ENCODE results near the gene SDHAF3.
"Not testable (repeated sequence)": the region's sequence is repeated elsewhere in the genome, so short reads cannot be mapped to it uniquely, and the experiment has no call there.

The SDHAF3 gene

DNA sequence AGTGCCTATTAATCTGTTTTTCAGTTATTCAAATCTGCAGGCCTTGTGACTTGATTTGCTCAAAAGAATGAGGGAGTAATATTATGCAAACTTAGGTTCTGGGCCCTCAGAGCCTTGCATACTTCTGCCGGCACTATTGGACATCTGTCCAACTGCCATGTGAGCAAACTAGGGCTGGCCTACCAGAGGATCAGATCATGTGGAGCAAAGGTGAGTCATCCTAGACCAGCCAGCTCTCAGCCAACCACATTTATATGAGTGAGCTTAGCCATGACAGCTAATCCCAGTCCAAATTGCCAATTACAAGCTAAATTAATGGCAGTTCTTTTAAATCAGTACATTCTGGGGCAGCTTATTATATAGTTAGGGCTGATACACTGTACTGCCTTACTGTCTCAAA is 69.6 kb downstream of the SDHAF3 start:
- Histone ChIP-seq H3K79me2 (no peaks in the 10 kb centered on the region), H3K27ac (no peak overlapping the region), H3K36me3 (ENCODE audit: control insufficient read depth, insufficient read depth, low read length) (no peaks in the 10 kb centered on the region), H3K9ac (no peak overlapping the region), H3K4me2 (ENCODE audit: low read length) (no peak overlapping the region), H3K4me1 (no peaks in the 10 kb centered on the region), H3K4me3 (ENCODE audit: low read depth, low read length) (no peak overlapping the region), H3K9me3 (ENCODE audit: control insufficient read depth, low read length) (no peaks in the 10 kb centered on the region), H3K27me3 (ENCODE audit: control insufficient read depth, insufficient read depth, low read length) (no peaks in the 10 kb centered on the region), H2AFZ (no peak overlapping the region)
- TF ChIP-seq, protein P1, sequence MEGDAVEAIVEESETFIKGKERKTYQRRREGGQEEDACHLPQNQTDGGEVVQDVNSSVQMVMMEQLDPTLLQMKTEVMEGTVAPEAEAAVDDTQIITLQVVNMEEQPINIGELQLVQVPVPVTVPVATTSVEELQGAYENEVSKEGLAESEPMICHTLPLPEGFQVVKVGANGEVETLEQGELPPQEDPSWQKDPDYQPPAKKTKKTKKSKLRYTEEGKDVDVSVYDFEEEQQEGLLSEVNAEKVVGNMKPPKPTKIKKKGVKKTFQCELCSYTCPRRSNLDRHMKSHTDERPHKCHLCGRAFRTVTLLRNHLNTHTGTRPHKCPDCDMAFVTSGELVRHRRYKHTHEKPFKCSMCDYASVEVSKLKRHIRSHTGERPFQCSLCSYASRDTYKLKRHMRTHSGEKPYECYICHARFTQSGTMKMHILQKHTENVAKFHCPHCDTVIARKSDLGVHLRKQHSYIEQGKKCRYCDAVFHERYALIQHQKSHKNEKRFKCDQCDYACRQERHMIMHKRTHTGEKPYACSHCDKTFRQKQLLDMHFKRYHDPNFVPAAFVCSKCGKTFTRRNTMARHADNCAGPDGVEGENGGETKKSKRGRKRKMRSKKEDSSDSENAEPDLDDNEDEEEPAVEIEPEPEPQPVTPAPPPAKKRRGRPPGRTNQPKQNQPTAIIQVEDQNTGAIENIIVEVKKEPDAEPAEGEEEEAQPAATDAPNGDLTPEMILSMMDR (IDR thresholded peaks at IDR 0.05), result no peak

DNA sequence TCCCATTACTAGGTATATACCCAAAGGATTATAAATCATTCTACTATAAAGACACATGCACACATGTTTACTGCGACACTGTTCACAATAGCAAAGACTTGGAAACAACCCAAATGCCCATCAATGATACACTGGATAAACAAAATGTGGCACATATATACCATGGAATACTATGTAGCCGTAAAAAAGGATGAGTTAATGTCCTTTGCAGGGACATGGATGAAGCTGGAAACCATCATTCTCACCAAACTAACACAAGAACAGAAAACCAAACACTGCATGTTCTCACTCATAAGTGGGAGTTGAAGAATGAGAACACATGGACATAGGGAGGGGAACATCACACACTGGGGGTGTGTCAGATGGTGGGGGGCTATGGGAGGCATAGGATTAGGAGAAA is 78.7 kb downstream of the SDHAF3 start:
- H3K27ac ChIP-seq; H3K4me1 ChIP-seq; H3K36me3 ChIP-seq (ENCODE audit: control insufficient read depth, insufficient read depth, low read length); H3K9me3 ChIP-seq (ENCODE audit: control insufficient read depth, low read length); H2AFZ ChIP-seq; H3K9ac ChIP-seq; H3K4me2 ChIP-seq (ENCODE audit: low read length); H3K79me2 ChIP-seq; H3K4me3 ChIP-seq (ENCODE audit: low read depth, low read length); H3K27me3 ChIP-seq (ENCODE audit: control insufficient read depth, insufficient read depth, low read length): not testable (repeated sequence)

DNA sequence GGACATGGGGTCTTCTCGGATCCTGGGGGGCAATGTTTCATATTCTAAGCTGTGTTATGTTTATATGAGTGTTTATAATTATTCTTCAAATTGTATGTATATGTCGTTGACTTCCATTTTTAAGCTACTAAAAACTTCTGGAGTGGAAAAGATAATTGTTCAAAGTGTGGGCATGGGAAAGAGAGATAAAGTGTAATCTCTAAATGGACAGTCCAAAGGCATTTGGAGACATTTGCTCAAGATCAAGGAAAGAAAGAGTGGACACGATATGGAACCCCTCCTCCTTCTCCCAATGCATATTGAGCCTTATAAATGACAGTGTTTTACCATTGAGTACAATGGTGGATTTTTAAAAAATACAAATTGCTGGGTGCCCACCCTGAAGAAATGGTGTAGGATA is 81.1 kb downstream of the SDHAF3 start:
- H3K4me1 ChIP-seq, result no peaks in the 10 kb centered on the region
- H2AFZ ChIP-seq, result no peak overlapping the region
- no peaks in the 10 kb centered on the region for H3K36me3 ChIP-seq (ENCODE audit: control insufficient read depth, insufficient read depth, low read length)
- H3K4me3 ChIP-seq (ENCODE audit: low read depth, low read length), result no peak overlapping the region
- TF ChIP-seq, protein P1 (IDR thresholded peaks at IDR 0.05), result no peak
- H3K9ac ChIP-seq, result no peak overlapping the region
- no peak overlapping the region for H3K4me2 ChIP-seq (ENCODE audit: low read length)
- H3K9me3 ChIP-seq (ENCODE audit: control insufficient read depth, low read length), result no peaks in the 10 kb centered on the region
- H3K79me2 ChIP-seq, result no peaks in the 10 kb centered on the region
- no peak overlapping the region for H3K27ac ChIP-seq
- no peaks in the 10 kb centered on the region for H3K27me3 ChIP-seq (ENCODE audit: control insufficient read depth, insufficient read depth, low read length)

DNA sequence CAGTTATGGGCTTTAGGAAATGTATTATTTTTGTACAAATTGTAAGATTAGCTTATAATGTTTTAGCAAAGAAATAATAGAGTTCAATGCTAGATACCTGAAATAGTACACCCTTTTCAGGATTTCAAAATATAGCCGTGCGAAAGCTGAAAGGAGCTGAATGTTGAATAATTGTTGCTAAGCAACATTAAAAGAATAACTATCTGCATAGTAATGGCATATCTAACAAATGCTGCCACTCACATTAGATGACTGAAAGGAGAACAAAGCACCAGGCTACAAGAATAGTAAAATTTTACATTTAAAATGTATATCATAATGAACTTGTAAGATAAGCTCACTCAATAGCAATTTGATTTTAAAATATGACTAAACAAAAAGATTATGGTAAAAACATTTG is 82.5 kb downstream of the SDHAF3 start:
- Histone ChIP-seq H3K27ac (no peak overlapping the region), H3K36me3 (ENCODE audit: control insufficient read depth, insufficient read depth, low read length) (no peaks in the 10 kb centered on the region), H3K4me2 (ENCODE audit: low read length) (no peak overlapping the region), H3K4me3 (ENCODE audit: low read depth, low read length) (no peak overlapping the region), H3K9me3 (ENCODE audit: control insufficient read depth, low read length) (no peaks in the 10 kb centered on the region), H3K4me1 (no peaks in the 10 kb centered on the region), H3K27me3 (ENCODE audit: control insufficient read depth, insufficient read depth, low read length) (no peaks in the 10 kb centered on the region), H3K9ac (no peak overlapping the region), H3K79me2 (no peaks in the 10 kb centered on the region), H2AFZ (no peak overlapping the region)
- TF ChIP-seq, protein P1 (IDR thresholded peaks at IDR 0.05), result no peak

DNA sequence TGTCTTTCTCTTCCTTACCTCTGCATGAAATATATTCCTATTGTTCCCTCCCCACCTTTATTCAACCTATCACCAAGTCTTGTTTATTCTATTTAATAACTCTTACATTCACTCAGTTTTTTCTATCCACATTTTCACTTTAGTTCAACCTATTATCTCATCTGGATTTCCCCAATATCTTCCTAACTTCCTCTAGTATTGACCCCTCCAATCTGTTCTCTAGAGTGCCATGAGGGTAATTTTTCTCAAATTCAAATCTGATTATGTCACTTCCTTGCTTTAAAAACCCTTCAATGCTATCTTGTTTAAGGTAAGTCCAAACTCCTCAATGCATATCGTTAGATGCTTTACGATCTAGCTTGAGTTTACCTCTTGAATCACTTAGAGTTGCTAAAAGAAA is 86.5 kb downstream of the SDHAF3 start:
- Histone ChIP-seq H3K9ac (no peak overlapping the region), H3K79me2 (no peaks in the 10 kb centered on the region), H3K36me3 (ENCODE audit: control insufficient read depth, insufficient read depth, low read length) (no peaks in the 10 kb centered on the region), H2AFZ (no peak overlapping the region), H3K4me1 (no peaks in the 10 kb centered on the region), H3K4me2 (ENCODE audit: low read length) (no peak overlapping the region), H3K27me3 (ENCODE audit: control insufficient read depth, insufficient read depth, low read length) (no peaks in the 10 kb centered on the region), H3K9me3 (ENCODE audit: control insufficient read depth, low read length) (no peaks in the 10 kb centered on the region), H3K27ac (no peak overlapping the region), H3K4me3 (ENCODE audit: low read depth, low read length) (no peak overlapping the region)
- TF ChIP-seq, protein P1 (IDR thresholded peaks at IDR 0.05), result no peak
